GM18502 (cell line): Measurements from ENCODE around the gene NYAP1.
"Not testable (repeated sequence)": the region's sequence is repeated elsewhere in the genome, so short reads cannot be mapped to it uniquely, and the experiment has no call there.

ENCODE experiments used
- ATAC-seq: cut with Tn5 transposase; IDR thresholded peaks from one replicate; pipeline ENCODE4 v1.9.1; 2021; ENCODE audit warnings: mild to moderate bottlenecking; ENCODE audit not compliant: unreplicated experiment, poor library complexity

NYAP1 gene

DNA sequence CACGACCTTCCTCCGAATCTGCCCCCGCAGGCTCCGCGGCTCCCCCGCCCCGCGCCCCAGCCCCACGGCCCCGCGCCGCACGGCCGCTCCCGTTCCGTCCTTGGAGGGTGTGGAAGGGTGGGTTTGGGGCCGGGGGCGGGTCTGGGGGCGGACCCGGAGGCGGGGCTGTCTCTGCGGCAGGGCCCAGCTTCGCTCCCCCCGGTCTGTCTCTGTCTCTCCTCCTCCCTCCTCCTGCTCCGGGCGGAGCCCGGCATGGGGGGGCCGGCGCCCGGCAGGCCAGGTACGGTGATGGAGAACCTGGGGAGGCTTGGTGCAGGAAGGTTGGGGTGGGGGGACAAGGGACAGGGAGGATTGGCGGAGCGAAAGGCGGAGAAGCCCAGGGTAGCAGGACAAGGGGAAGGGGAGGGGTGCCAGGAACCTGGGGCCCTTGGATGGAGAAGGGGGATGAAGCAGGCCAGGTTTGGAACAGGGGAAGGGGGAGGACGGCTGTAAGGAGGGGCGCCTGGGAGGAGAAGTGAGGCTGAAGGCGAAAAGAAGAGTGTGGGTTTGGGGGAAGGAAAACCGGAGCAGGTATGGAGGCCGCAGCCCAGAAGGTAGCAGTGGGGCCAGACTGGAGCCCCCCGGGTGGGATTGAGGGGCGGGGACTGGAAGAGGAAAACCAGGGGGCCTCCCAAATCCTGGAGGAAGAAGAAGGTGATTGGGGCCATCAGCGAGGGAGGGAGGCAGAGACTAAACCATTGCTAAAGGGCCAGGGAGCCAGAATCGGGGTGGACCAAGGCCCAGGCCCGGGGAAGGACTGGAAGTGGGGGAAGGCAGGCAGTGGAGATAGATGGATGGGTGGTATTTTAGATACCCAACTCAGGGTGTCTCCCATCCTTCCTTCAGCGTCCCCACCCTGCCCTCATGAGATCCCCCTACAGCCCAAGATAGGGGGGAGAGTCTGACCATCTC, at the start of gene NYAP1:
Gene NYAP1 (plus strand): TSS at position 206 of the 951 bp plus-strand sequence. CDS start 1,385 bp downstream, outside the sequence.
- ATAC-seq: peak; percentile 35

DNA sequence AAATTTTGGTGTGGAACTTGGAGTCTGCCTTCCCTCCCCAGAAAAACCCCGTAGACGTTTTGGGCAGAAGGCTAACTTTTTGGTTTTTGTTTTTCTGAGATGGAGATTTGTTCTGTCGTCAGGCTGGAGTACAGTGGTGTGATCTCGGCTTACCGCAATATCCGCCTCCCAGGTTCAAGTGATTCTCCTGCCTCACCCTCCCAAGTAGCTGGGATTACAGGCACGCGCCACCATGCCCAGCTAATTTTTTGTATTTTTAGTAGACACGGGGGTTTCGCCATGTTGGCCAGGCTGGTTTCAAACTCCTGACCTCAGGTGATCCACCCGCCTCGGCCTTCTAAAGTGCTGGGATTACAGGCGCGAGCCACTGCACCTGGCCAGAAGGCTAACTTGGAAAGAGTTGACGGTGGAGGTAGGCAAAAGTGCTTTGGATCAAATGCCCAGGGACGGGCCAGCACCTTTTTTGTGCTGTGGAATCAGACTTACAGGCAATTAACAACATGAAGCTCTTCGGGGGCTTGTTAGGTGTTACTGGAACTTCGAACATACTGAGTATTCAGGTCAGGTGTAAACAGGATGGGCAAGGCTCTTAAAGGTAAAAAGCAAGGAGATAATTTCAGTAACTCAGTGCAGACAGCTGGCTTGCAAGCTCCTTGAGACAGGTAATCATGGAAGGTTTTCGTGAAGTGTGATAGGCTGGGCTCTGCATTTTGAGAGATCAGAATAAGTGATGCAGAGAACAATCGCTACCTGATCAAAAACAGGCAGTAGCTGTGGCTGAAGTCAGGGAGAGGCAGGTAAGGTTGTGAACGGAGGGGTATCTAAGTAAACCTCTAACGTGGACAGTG, 49.2 kb upstream of the NYAP1 start:
- ATAC-seq: no peak

DNA sequence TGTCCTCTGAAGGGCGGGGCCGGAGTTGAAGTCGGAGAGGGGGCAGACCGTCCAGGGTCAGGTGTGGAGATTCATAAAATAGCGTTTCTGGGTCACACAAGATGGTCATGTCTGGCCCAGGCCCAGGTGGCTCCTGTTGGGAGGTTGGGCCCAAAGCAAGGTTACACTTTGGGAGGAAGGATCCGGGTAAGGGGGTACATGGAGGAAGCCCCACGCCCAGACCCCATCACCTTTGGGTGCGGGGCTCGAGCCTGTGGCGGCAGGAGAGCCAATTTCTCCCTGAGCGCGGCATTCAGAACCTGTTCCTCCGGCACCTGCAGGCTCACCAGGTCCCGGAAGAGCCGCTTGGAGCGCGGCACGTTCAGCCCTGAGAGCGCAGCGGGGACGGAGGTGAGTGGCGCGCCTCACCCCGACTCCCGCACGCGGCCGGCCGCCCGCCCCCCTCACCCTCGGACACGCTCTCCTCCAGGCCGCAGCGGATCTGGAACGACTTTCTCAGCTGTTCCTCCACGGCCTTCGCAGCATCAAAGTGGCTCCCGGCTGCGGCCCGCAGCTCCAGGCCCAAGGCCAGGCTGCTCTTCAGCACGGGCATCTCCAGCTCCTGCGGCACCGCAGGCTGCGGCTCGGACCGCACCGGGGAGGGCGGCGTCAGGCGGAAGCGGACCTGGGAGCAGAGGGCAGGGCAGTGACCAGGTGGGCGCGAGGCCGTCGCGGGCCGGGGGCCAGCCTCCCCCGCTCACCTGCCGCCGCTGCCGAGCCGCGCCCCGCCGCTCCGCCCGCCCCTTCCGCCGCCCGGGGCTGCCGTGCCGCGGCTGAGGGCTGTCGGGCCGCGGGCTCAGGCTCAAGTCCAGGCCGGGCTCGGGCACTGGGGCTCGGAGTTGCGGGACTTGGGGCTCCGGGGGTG, 48.1 kb upstream of the NYAP1 start:
- ATAC-seq: peak; percentile 28

DNA sequence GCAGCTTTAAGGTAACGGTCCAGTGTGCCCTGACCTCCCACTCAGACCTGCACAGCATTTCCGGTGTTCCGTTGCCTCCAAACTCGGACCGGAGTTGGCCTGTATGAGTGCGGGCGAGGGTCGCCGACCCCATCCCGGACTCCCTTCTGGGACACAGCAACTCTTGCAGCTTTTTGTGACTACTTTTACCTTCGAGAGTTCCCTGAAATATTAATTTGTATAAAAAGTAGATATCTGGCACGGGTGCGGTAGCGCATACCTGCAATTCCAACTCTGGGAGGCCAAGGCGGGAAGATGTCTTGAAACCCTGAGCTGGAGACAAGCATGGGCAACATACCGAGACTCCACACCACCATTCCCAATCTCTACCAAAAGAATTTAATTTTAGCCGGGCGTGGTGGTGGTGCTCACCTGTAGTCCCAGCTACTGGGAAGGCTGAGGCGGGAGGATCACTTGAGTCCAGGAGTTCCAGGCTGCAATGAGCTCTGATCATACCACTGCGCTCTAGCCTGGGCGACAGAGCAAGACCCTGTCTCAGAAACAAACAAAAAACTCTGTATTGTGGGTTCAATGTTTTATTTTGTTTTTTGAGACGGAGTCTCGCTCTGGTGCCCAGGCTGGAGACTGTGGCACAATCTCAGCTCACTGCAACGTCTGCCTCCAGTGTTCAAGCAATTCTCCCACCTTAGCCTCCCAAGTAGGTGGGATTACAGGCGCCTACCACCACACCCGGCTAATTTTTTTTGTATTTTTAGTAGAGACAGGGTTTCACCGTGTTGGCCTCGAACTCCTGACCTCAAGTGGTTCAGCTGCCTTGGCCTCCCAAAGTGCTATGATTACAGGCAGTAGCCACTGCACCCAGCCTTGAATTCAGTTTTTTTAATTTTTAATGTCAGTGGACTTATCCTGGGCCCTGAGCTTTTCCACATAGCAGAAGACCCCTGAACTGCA, 46.3 kb upstream of the NYAP1 start:
- ATAC-seq: no peak

DNA sequence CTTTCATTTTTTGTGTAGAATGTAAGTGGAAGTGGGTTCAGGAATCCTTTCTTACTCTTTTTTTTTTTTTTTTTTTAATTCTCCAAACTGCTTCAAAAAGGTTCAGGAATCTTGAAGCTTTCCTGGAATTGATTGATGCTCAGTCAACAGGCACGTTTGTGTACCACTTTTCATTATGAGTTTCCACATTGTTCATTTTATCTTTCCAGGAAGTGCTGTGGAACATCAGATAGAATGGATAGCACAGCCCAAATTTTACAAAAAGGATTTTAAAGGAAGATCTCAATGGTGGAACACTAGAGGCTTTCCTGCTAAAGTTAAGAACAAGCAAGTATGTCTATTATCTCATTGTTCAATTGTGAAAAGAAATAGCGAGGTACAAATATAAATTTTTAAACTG, 45.6 kb upstream of the NYAP1 start:
- ATAC-seq: no peak

GRCh38 chr7:100438731-100439130, 45.0 kb upstream of the NYAP1 start:
- not testable (repeated sequence) for ATAC-seq

DNA sequence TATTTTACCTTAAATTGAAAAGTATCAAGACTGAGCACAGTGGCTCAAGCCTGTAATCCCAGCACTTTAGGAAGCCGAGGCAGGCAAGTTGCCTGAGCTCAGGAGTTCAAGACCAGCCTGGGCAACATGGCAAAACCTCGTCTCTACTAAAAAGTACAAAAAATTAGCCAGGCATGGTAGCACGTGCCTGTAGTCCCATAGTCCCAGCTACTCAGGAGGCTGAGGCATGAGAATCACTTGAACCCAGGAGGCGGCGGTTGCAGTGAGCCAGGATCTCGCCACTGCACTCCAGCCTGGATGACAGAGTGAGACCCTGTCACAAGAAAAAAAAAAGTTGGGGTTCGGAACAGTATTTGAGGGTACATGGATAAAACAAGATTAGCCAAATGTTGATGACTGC, 44.5 kb upstream of the NYAP1 start:
- not testable (repeated sequence) for ATAC-seq

DNA sequence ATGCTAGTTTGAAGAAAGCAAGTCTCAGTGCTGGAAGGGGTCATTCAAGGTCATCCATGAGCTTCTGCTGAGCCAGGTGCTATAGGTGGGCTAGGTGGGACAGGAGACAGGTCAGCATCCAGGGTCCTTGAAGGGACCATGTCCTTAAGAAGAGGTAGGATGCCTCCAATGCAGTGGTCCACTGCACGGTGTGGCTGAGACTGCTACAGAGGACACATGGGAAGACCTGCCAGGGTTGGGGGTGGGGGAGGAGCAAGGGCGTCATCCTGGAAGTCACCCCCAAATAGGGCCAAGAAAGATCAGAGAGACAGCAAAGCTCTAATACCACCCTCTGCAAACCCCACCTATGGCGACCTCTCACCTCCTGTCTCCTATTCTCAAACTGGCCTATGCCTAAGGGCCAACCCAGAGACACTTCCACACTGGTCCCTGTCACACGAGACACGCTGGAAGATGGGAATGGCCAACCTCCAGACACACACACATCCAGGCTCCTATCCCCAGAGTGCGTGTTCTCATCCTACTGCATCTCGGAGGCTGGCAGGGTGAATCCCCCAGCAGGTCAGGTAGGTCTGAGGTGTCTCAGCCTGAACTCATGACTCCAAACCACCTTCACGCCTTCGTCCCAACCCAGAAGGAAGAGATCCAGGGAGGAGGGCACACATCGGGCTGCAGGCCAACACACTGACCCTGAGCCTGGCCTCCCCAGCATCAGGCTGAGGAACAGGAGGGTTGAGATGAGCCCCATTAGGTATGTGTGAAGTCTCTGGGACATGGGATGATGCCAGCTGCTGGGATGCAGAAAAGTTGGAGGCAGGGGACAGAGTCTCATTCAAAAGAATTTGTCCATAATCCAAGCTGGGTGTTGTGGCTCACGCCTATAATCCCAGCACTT, 41.8 kb upstream of the NYAP1 start:
- ATAC-seq: no peak

GRCh38 chr7:100443096-100443840, 40.5 kb upstream of the NYAP1 start:
- no peak for ATAC-seq

DNA sequence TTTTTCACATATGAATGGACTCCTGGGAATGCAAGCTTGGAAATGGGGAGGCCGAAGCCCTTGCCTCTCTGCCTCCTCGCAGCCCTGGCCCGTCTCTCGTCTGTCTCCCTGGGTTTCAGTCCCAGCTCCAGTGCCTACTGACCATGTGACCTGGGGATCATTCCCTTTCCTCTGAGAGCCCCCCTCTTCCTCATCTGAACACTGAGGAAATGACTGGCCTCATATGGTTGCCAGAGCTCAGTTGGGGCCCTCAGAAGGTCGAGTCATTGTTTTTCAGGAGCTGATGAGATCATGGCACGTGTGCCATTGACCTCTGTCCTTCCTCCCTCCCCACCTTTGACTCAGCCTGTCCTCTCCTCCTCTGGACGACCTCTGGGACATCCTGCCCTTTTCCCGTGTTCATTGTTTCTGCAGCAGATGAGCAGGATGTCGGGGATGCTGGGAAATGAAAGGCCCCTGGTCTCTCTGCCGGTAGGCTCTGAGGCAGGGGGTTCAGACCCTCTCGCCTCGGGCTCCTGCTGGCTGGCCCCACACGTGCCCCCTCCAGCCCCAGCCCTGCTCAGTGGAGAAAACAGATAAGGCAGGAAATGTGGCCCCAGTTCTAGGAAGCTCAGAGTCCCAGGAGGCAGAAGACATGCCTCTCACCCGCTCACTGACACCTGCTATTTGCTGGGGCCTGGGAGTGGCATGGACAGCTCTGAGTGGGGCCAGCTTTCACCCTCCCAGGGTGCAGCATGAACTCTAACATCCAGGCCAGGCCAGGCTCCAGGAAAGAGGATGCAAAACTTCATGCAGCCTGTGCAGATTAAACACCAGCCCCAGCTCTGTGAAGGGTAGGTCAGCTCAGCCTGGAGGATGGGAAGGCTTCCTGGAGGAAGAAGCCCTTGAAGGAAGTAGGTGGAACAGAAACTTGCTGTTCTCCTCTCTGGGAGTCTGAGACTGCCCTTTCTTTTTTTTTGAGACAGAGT, 39.1 kb upstream of the NYAP1 start:
- no peak for ATAC-seq

GRCh38 chr7:100446040-100446439, 37.7 kb upstream of the NYAP1 start:
- ATAC-seq: no peak

DNA sequence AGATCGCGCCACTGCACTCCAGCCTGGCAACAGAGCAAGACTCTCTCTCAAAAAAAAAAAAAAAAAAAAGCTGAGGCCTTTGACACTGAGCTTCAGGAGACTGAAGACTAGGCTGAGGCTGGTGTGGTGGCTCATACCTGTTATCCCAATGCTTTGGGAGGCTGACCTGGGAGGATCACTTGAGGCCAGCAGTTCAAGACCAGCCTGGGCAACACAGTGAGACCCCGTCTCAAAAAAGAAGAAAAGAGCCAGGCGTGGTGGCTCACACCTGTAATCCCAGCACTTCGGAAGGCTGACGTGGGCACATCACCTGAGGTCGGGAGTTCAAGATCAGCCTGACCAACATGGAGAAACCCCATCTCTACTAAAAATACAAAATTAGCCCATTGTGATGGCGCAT, 36.4 kb upstream of the NYAP1 start:
- ATAC-seq: not testable (repeated sequence)

DNA sequence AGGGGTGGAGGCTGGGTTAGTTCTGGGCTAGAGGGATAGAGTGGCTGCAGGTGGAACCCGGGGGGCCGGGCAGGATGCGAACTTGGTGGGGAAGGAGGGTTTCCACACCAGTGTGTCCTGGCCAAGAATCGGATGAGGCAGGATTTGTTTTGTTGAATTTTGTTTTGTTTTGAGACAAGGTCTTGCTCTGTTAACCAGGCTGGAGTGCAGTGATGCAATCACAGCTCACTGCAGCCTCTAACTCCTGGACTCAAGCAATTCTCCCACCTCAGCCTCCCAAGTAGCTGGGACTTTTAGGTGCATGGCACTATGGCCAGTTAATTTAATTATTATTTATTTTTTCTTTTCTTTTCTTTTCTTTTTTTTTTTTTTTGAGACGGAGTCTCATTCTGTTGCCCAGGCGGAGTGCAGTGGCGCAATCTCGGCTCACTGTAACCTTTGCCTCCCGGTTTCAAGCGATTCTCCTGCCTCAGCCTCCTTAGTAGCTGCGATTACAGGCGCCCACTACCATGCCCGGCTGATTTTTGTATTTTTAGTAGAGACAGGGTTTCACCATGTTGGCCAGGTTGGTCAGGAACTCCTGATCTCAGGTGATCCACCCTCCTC, 34.4 kb upstream of the NYAP1 start:
- ATAC-seq: no peak

DNA sequence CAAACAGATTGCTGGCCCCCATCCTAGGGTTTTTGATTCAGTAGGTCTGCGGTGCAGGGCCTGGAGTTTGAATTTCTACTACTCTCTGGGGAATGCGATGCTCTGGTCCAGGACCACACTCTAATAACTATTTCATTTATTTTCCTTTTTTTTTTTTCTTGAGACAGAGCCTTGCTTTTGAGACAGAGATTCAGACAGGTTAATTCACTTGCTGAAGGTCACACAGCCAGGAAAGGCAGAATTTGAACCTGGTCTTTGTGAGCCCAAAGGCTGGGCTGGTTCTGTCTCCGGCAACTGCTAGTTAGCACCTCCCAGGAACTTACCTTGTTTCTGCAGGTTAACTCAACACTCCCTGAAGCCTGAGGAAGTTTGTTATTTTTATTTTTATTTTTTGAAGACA, 31.2 kb upstream of the NYAP1 start:
- no peak for ATAC-seq

- ATAC-seq: not testable (repeated sequence)
Measured at GRCh38 chr7:100453854-100454253, 29.9 kb upstream of the NYAP1 start.

GRCh38 chr7:100455206-100455605, 28.5 kb upstream of the NYAP1 start:
- ATAC-seq: no peak
